ENCODE measurements around the gene STEAP1.
"Not testable (repeated sequence)": the region's sequence is repeated elsewhere in the genome, so short reads cannot be mapped to it uniquely, and the experiment has no call there.

Gene STEAP1

GRCh38 chr7:90157331-90157730, 3.1 kb downstream of the STEAP1 start:
- H3K36me3 ChIP-seq (ENCODE audit: control insufficient read depth, insufficient read depth, low read length); H3K9ac ChIP-seq (ENCODE audit: low read length); H3K9me3 ChIP-seq (ENCODE audit: control insufficient read depth, low read length); H3K4me3 ChIP-seq (ENCODE audit: low read length); H3K27me3 ChIP-seq (ENCODE audit: control insufficient read depth, insufficient read depth, low read length): not testable (repeated sequence)
- peaks cover 26% of the 10 kb centered on the region for H3K4me1 ChIP-seq (ENCODE audit: control insufficient read depth, insufficient read depth, low read length)

GRCh38 chr7:90157761-90158350, 3.6 kb downstream of the STEAP1 start:
- H3K4me1 ChIP-seq (ENCODE audit: control insufficient read depth, insufficient read depth, low read length) = peaks cover 26% of the 10 kb centered on the region
- not testable (repeated sequence) for H3K9me3 ChIP-seq (ENCODE audit: control insufficient read depth, low read length); H3K4me3 ChIP-seq (ENCODE audit: low read length); H3K36me3 ChIP-seq (ENCODE audit: control insufficient read depth, insufficient read depth, low read length); H3K27me3 ChIP-seq (ENCODE audit: control insufficient read depth, insufficient read depth, low read length); H3K9ac ChIP-seq (ENCODE audit: low read length)

DNA sequence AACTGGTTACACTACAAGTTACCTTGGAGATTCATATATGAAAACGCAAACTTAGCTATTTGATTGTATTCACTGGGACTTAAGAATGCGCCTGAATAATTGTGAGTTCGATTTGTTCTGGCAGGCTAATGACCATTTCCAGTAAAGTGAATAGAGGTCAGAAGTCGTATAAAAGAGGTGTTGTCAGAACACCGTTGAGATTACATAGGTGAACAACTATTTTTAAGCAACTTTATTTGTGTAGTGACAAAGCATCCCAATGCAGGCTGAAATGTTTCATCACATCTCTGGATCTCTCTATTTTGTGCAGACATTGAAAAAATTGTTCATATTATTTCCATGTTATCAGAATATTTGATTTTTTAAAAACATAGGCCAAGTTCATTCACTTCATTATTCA, 9.3 kb downstream of the STEAP1 start:
- Histone ChIP-seq H3K9ac (ENCODE audit: low read length) (no peak overlapping the region), H3K4me3 (ENCODE audit: low read length) (no peak overlapping the region), H3K27me3 (ENCODE audit: control insufficient read depth, insufficient read depth, low read length) (no peaks in the 10 kb centered on the region), H3K9me3 (ENCODE audit: control insufficient read depth, low read length) (no peaks in the 10 kb centered on the region), H3K4me1 (ENCODE audit: control insufficient read depth, insufficient read depth, low read length) (peaks cover 5% of the 10 kb centered on the region), H3K36me3 (ENCODE audit: control insufficient read depth, insufficient read depth, low read length) (no peaks in the 10 kb centered on the region)

GRCh38 chr7:90165724-90166123, 11.5 kb downstream of the STEAP1 start:
- Histone ChIP-seq H3K9me3 (ENCODE audit: control insufficient read depth, low read length) (no peaks in the 10 kb centered on the region), H3K4me3 (ENCODE audit: low read length) (no peak overlapping the region), H3K9ac (ENCODE audit: low read length) (no peak overlapping the region), H3K4me1 (ENCODE audit: control insufficient read depth, insufficient read depth, low read length) (no peaks in the 10 kb centered on the region), H3K36me3 (ENCODE audit: control insufficient read depth, insufficient read depth, low read length) (no peaks in the 10 kb centered on the region), H3K27me3 (ENCODE audit: control insufficient read depth, insufficient read depth, low read length) (no peaks in the 10 kb centered on the region)

DNA sequence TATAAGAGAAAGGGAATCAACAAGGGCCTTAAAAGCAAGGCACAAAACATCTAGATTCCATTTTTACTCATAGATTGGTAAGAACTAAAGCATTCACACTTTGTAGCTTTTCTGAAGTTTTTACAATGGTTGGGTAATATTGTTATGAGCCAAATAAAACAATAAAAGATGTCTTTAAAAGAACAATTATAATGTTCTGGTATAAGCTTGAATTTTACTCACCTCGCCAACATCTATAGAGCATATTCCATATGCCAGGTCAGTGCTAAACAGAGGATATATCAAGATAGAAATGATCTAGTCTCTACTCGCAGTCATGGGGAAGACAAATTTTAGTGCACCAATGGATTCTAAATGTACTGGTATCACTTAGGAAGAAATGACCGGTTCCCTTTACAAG, 11.9 kb downstream of the STEAP1 start:
- Histone ChIP-seq H3K4me1 (ENCODE audit: control insufficient read depth, insufficient read depth, low read length) (no peaks in the 10 kb centered on the region), H3K9me3 (ENCODE audit: control insufficient read depth, low read length) (no peaks in the 10 kb centered on the region), H3K36me3 (ENCODE audit: control insufficient read depth, insufficient read depth, low read length) (no peaks in the 10 kb centered on the region), H3K9ac (ENCODE audit: low read length) (no peak overlapping the region), H3K4me3 (ENCODE audit: low read length) (no peak overlapping the region), H3K27me3 (ENCODE audit: control insufficient read depth, insufficient read depth, low read length) (no peaks in the 10 kb centered on the region)

- Histone ChIP-seq H3K4me3 (ENCODE audit: low read length) (no peak overlapping the region), H3K4me1 (ENCODE audit: control insufficient read depth, insufficient read depth, low read length) (peaks cover 4% of the 10 kb centered on the region), H3K27me3 (ENCODE audit: control insufficient read depth, insufficient read depth, low read length) (no peaks in the 10 kb centered on the region), H3K9ac (ENCODE audit: low read length) (no peak overlapping the region), H3K36me3 (ENCODE audit: control insufficient read depth, insufficient read depth, low read length) (no peaks in the 10 kb centered on the region), H3K9me3 (ENCODE audit: control insufficient read depth, low read length) (no peaks in the 10 kb centered on the region)
Observed at GRCh38 chr7:90167361-90167760, 13.1 kb downstream of the STEAP1 start.

- peaks cover 10% of the 10 kb centered on the region for H3K4me1 ChIP-seq (ENCODE audit: control insufficient read depth, insufficient read depth, low read length)
- no peaks in the 10 kb centered on the region for H3K36me3 ChIP-seq (ENCODE audit: control insufficient read depth, insufficient read depth, low read length)
- H3K9ac ChIP-seq (ENCODE audit: low read length) = no peak overlapping the region
- H3K9me3 ChIP-seq (ENCODE audit: control insufficient read depth, low read length) = no peaks in the 10 kb centered on the region
- H3K27me3 ChIP-seq (ENCODE audit: control insufficient read depth, insufficient read depth, low read length) = no peaks in the 10 kb centered on the region
- no peak overlapping the region for H3K4me3 ChIP-seq (ENCODE audit: low read length)
Observed at GRCh38 chr7:90169891-90170290, 15.6 kb downstream of the STEAP1 start.

- no peaks in the 10 kb centered on the region for H3K36me3 ChIP-seq (ENCODE audit: control insufficient read depth, insufficient read depth, low read length)
- H3K27me3 ChIP-seq (ENCODE audit: control insufficient read depth, insufficient read depth, low read length) = no peaks in the 10 kb centered on the region
- no peaks in the 10 kb centered on the region for H3K9me3 ChIP-seq (ENCODE audit: control insufficient read depth, low read length)
- no peak overlapping the region for H3K4me3 ChIP-seq (ENCODE audit: low read length)
- H3K9ac ChIP-seq (ENCODE audit: low read length) = no peak overlapping the region
- H3K4me1 ChIP-seq (ENCODE audit: control insufficient read depth, insufficient read depth, low read length) = peaks cover 10% of the 10 kb centered on the region
Observed at GRCh38 chr7:90172121-90172520, 17.9 kb downstream of the STEAP1 start.

DNA sequence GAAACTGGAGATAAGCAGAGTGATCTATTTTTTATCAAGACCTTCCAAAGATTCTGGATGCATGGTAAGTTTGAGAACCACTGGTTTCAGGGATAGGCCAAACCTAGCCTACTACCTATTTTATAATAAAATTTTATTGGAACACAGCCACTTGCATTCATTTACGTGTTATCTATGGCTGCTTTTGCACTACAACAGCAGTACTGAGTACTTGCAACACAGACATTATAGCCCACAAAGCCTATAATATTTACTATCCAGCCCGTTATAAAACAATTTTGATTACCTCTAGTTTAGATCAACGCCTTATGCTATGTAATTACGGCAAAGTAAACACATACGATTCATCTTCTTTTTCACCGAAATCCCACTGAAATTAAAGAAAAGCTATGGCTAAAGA, 18.4 kb downstream of the STEAP1 start:
- Histone ChIP-seq H3K36me3 (ENCODE audit: control insufficient read depth, insufficient read depth, low read length) (no peaks in the 10 kb centered on the region), H3K9ac (ENCODE audit: low read length) (no peak overlapping the region), H3K4me3 (ENCODE audit: low read length) (no peak overlapping the region), H3K27me3 (ENCODE audit: control insufficient read depth, insufficient read depth, low read length) (no peaks in the 10 kb centered on the region), H3K9me3 (ENCODE audit: control insufficient read depth, low read length) (no peaks in the 10 kb centered on the region), H3K4me1 (ENCODE audit: control insufficient read depth, insufficient read depth, low read length) (peaks cover 10% of the 10 kb centered on the region)

DNA sequence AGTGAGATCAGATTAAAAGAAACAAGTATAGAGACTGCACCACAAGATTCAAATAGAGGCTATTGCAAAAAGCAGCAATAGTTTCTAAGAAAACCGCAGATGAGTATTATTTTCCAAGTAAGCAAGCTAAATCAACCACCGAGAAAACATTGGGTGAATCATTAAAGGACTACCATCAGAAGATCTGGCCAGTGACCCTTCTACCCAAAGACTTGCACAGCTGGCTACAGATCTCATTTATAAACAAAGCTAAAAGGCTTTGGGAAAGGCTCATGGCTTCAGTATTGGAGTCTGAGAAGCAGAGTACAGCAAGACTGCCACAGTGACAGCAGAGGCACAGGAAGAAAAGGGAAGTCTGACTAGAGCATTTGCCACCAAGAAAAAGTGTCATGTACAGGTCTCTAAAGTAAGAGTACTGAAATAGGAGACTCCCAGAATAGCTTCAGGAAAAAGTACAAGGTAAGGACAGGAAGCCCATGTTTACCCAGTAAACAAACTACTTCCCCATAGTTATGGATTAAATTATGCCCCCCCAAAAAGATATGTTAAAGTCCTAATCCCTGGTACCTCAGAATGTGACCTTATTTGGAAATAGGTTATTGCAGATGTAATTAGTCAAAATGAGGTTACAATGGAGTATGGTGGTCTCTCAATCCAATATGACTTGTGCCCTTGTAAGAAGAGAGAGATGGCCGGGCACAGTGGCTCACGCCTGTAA, 19.0 kb downstream of the STEAP1 start:
- Histone ChIP-seq H3K4me1 (ENCODE audit: control insufficient read depth, insufficient read depth, low read length) (peaks cover 10% of the 10 kb centered on the region), H3K9me3 (ENCODE audit: control insufficient read depth, low read length) (no peaks in the 10 kb centered on the region), H3K36me3 (ENCODE audit: control insufficient read depth, insufficient read depth, low read length) (no peaks in the 10 kb centered on the region), H3K4me3 (ENCODE audit: low read length) (no peak overlapping the region), H3K27me3 (ENCODE audit: control insufficient read depth, insufficient read depth, low read length) (no peaks in the 10 kb centered on the region), H3K9ac (ENCODE audit: low read length) (no peak overlapping the region)

DNA sequence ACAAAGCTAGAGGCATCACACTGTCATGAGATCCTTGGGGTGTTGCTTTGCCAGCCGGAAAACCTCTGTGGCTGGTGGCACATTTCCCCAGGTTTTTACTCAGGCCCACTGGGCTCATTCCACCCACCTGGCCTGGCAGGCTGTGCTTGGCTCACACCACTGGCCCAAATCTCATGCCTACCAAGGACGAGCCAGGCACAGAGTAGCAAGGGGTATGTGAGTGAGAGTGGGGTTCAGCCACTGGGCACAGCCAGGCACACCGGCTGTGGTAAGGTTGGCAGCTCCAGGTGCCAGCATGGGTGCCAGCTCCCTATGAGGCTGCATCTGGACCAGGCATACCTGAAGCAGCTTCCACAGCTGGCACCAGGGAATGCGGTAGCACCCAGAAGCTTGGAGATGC, 21.4 kb downstream of the STEAP1 start:
- no peaks in the 10 kb centered on the region for H3K36me3 ChIP-seq (ENCODE audit: control insufficient read depth, insufficient read depth, low read length)
- H3K4me3 ChIP-seq (ENCODE audit: low read length) = no peak overlapping the region
- H3K4me1 ChIP-seq (ENCODE audit: control insufficient read depth, insufficient read depth, low read length) = peaks cover 30% of the 10 kb centered on the region
- H3K9me3 ChIP-seq (ENCODE audit: control insufficient read depth, low read length) = no peaks in the 10 kb centered on the region
- no peak overlapping the region for H3K9ac ChIP-seq (ENCODE audit: low read length)
- no peaks in the 10 kb centered on the region for H3K27me3 ChIP-seq (ENCODE audit: control insufficient read depth, insufficient read depth, low read length)

DNA sequence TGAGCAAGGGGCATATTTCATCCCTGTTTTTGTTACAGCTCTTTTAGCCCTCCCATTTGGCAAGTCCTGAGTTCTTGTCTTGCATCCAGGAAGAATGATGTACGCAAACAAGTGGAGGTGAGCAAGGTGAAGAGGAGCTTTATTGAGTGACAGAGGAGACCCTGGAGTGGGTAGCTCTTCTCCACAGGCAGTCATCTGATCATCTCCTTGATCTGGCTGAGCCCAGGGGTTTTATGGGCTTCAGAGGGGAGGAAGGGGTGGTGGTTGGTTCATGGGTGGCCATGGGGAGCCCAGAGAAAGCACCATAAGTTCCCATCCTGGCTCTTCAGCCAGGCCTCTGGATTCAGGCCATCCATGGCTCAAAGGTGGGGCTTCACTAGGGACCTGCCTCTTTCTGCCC, 21.9 kb downstream of the STEAP1 start:
- no peak overlapping the region for H3K9ac ChIP-seq (ENCODE audit: low read length)
- H3K9me3 ChIP-seq (ENCODE audit: control insufficient read depth, low read length) = no peaks in the 10 kb centered on the region
- H3K27me3 ChIP-seq (ENCODE audit: control insufficient read depth, insufficient read depth, low read length) = no peaks in the 10 kb centered on the region
- H3K4me3 ChIP-seq (ENCODE audit: low read length) = no peak overlapping the region
- peaks cover 30% of the 10 kb centered on the region for H3K4me1 ChIP-seq (ENCODE audit: control insufficient read depth, insufficient read depth, low read length)
- no peaks in the 10 kb centered on the region for H3K36me3 ChIP-seq (ENCODE audit: control insufficient read depth, insufficient read depth, low read length)

DNA sequence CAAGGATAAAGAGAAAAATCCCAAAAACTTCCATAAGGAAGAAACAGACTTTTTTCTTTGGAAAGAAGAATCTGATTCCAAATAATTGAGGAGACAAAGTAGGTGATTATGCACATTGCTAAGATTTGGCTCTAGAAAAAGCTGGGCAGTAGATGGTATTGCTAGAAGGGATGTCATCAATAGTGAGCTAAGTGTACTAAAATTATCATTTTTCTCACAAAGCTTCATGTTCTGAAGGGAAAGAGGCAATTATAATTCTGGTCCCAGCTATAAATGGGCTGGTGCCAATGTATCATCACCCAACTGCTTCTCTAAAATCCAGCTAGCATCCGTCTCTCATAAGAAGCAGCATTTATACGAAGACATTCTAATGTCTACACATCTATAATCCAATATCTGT, 23.9 kb downstream of the STEAP1 start:
- Histone ChIP-seq H3K36me3 (ENCODE audit: control insufficient read depth, insufficient read depth, low read length) (no peaks in the 10 kb centered on the region), H3K27me3 (ENCODE audit: control insufficient read depth, insufficient read depth, low read length) (no peaks in the 10 kb centered on the region), H3K9ac (ENCODE audit: low read length) (no peak overlapping the region), H3K9me3 (ENCODE audit: control insufficient read depth, low read length) (no peaks in the 10 kb centered on the region), H3K4me3 (ENCODE audit: low read length) (no peak overlapping the region), H3K4me1 (ENCODE audit: control insufficient read depth, insufficient read depth, low read length) (peaks cover 19% of the 10 kb centered on the region)

All from mucosa of stomach (tissue), 1 donor.